Mucosa of stomach (tissue), 1 donor: ENCODE measurements around the gene TCP11L2.

Experiments
- H3K27me3 ChIP-seq: one replicate; pipeline ENCODE4 v1.7.0; 2013; ENCODE audit warnings: mild to moderate bottlenecking, low read length; ENCODE audit not compliant: control insufficient read depth, insufficient read depth
- H3K36me3 ChIP-seq: one replicate; pipeline ENCODE4 v1.7.0; 2013; ENCODE audit warnings: low read length; ENCODE audit not compliant: control insufficient read depth, insufficient read depth
- H3K4me1 ChIP-seq: one replicate; pipeline ENCODE4 v1.7.0; 2013; ENCODE audit warnings: mild to moderate bottlenecking, low read length; ENCODE audit not compliant: control insufficient read depth, insufficient read depth
- H3K4me3 ChIP-seq: one replicate; pipeline ENCODE4 v1.7.0; 2013; ENCODE audit warnings: low read length
- H3K9ac ChIP-seq: one replicate; pipeline ENCODE4 v1.7.0; 2013; ENCODE audit warnings: mild to moderate bottlenecking, low read length, moderate library complexity
- H3K9me3 ChIP-seq: one replicate; pipeline ENCODE4 v1.7.0; 2013; ENCODE audit warnings: mild to moderate bottlenecking, low read length, moderate library complexity; ENCODE audit not compliant: control insufficient read depth
- donor health status: Pancreatic carcinoma.

The TCP11L2 gene

GRCh38 chr12:106341086-106341877 lies 38.7 kb downstream of the TCP11L2 start:
- H3K4me3 ChIP-seq = no peak overlapping the region
- no peaks in the 10 kb centered on the region for H3K27me3 ChIP-seq
- no peak overlapping the region for H3K9ac ChIP-seq
- no peaks in the 10 kb centered on the region for H3K9me3 ChIP-seq
- H3K4me1 ChIP-seq = peaks cover 15% of the 10 kb centered on the region
- no peaks in the 10 kb centered on the region for H3K36me3 ChIP-seq

DNA sequence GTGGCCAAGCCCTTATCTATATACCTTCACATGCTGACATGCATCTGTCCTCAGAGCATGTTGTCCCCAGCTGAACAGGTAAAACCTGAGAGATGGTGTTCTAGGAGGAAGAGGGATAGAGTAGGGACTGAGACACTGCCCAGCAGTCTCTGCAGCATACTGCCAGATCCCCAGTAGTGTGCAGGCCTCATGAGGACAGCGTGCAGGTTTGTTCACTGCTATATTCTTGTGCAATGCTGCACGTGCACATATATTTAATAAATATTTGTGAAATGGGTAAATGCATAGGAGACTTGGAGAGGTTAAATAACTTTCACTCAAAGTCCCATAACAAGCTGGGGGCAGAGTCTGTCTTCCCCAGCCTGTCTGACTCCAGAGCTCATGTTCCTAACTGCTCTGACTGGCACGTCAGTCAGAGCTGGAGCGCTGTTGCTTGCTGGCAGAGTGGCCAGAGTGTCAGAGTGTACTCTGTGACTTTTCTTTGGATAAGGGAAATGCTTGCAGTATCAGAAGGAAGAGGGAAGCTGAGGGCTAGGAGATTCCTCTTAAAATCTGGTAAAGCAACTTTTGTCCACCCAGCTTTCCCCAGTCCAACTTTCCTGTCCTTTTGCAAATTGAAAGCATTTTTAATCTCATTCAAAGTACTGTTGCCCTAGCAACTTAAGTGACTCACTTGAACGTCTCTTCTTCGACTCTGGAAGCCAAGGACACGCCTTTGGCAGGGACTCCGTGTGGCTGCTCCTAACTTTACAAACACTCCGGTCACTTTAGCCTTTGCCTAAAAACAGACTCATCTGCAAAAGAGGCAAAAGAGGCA lies 40.1 kb downstream of the TCP11L2 start:
- H3K9ac ChIP-seq = no peak overlapping the region
- no peak overlapping the region for H3K4me3 ChIP-seq
- no peaks in the 10 kb centered on the region for H3K27me3 ChIP-seq
- H3K4me1 ChIP-seq = peaks cover 15% of the 10 kb centered on the region
- H3K9me3 ChIP-seq = no peaks in the 10 kb centered on the region
- no peaks in the 10 kb centered on the region for H3K36me3 ChIP-seq

GRCh38 chr12:106343214-106343528 lies 40.6 kb downstream of the TCP11L2 start:
- H3K36me3 ChIP-seq = no peaks in the 10 kb centered on the region
- H3K4me3 ChIP-seq = no peak overlapping the region
- no peaks in the 10 kb centered on the region for H3K27me3 ChIP-seq
- no peak overlapping the region for H3K9ac ChIP-seq
- H3K9me3 ChIP-seq = no peaks in the 10 kb centered on the region
- peaks cover 15% of the 10 kb centered on the region for H3K4me1 ChIP-seq

- H3K9ac ChIP-seq = no peak overlapping the region
- no peaks in the 10 kb centered on the region for H3K36me3 ChIP-seq
- no peaks in the 10 kb centered on the region for H3K27me3 ChIP-seq
- H3K4me1 ChIP-seq = peaks cover 15% of the 10 kb centered on the region
- no peaks in the 10 kb centered on the region for H3K9me3 ChIP-seq
- no peak overlapping the region for H3K4me3 ChIP-seq
These were observed 41.6 kb downstream of the TCP11L2 start for GRCh38 chr12:106344131-106344530.

- H3K4me3 ChIP-seq = no peak overlapping the region
- H3K36me3 ChIP-seq = no peaks in the 10 kb centered on the region
- no peaks in the 10 kb centered on the region for H3K27me3 ChIP-seq
- no peaks in the 10 kb centered on the region for H3K9me3 ChIP-seq
- H3K4me1 ChIP-seq = peaks cover 15% of the 10 kb centered on the region
- no peak overlapping the region for H3K9ac ChIP-seq
These were observed 43.2 kb downstream of the TCP11L2 start for GRCh38 chr12:106345746-106346145.

- Histone ChIP-seq H3K36me3 (no peaks in the 10 kb centered on the region), H3K4me3 (no peak overlapping the region)
These were observed 45.9 kb downstream of the TCP11L2 start for GRCh38 chr12:106348411-106348810.

DNA sequence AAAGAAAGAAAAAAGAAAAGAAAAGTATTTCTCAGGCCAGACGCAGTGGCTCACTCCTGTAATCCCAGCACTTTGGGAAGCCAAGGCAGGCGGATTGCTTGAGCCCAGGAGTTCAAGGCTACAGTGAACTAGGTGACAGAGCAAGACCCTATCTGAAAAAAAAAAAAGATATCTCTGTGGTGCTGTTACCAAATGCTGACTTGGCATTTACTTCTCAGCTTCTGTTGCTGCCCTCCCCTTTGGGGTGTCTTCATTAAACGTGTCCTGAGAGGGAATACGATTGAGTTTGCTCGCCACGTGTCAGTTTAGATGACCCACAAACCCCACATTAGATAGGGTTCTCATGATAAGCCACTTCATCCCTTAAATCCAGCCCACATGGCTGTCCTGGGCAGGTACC lies 50.6 kb downstream of the TCP11L2 start:
- Histone ChIP-seq H3K4me1 (no peaks in the 10 kb centered on the region), H3K27me3 (no peaks in the 10 kb centered on the region), H3K9me3 (no peaks in the 10 kb centered on the region), H3K9ac (no peak overlapping the region), H3K36me3 (no peaks in the 10 kb centered on the region), H3K4me3 (no peak overlapping the region)

More at GRCh38 chr12:106348411-106348810, 45.9 kb downstream of the TCP11L2 start:
- Histone ChIP-seq H3K9me3 (no peaks in the 10 kb centered on the region), H3K4me1 (peaks cover under 1% of the 10 kb centered on the region), H3K27me3 (no peaks in the 10 kb centered on the region), H3K9ac (no peak overlapping the region)

DNA sequence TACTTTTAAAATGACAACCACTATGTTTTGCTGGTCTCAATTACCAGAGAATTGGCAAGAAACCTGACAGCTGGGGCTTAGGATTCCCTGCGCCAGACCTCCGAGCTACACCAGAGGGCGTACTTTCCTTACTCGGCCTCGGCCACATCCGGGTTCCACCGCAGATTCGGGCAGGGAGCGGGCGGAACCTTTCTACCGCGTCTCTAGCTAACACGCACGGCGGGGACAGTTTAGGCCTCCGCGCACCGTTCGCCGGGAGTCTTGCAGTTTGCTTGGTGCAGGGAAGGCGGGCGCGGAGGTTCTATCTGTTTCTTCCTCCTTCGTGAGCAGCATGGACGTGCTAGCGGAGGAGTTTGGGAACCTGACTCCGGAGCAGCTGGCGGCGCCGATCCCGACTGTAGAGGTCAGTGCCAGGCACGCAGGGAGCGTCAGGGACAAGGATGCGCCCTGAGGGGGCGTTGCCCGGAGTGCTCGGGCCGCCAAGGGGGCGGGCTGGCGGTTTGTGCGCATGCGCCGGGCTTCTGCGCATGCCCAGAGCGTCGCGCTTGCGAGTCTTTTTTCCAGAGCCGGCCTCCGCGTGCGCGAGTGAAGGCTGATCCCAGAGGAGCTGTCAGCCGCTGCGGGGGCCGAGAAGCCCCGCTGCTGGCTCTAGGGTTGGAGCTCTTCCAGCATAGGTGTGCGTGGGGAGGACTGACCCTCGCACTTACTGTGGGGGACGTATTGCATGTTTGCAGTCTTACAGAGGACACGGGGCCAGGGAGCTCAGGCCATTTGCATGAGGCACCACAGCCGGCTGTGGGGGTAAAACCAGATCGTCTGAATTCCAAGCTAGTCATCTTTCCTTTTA lies 55.2 kb downstream of the TCP11L2 start, which contains the start of gene POLR3B:
Gene POLR3B (plus strand): TSS at position 200 of the 847 bp plus-strand sequence. CDS start 132 bp downstream, at position 332.
- Histone ChIP-seq H3K4me3 (peak within 1 kb of the TSS; percentile 98), H3K9ac (peak within 1 kb of the TSS; percentile 75), H3K36me3 (no peaks in the 10 kb centered on the region), H3K4me1 (peaks cover 22% of the 10 kb centered on the region), H3K9me3 (no peaks in the 10 kb centered on the region), H3K27me3 (no peaks in the 10 kb centered on the region)

GRCh38 chr12:106358396-106359241 lies 56.1 kb downstream of the TCP11L2 start:
- H3K36me3 ChIP-seq = no peaks in the 10 kb centered on the region
- H3K9ac ChIP-seq = peak overlapping the region; percentile 75

GRCh38 chr12:106359646-106360399 lies 57.3 kb downstream of the TCP11L2 start:
- Histone ChIP-seq H3K4me1 (peaks cover 22% of the 10 kb centered on the region), H3K27me3 (no peaks in the 10 kb centered on the region), H3K9me3 (no peaks in the 10 kb centered on the region), H3K36me3 (no peaks in the 10 kb centered on the region), H3K4me3 (no peak overlapping the region), H3K9ac (no peak overlapping the region)

More at GRCh38 chr12:106358396-106359241, 56.1 kb downstream of the TCP11L2 start:
- Histone ChIP-seq H3K4me1 (peaks cover 22% of the 10 kb centered on the region), H3K4me3 (peak overlapping the region; percentile 98), H3K27me3 (no peaks in the 10 kb centered on the region), H3K9me3 (no peaks in the 10 kb centered on the region)
